GM23248 (cell line): ENCODE data around the gene NPSR1. TPM values are rescaled to one million over a fixed set of nuclear protein-coding genes. Genes with fewer than 3 reads are reported as not detected.

ENCODE experiments used
- DNase-seq: peaks from one replicate; pipeline ENCODE4 v3.0.0-alpha.2; 2015
- H2AFZ ChIP-seq: fragments of 200-600 bp; sonication (generic); 2 replicates; pipeline ENCODE4 v1.6.1; 2016; ENCODE audit warnings: antibody characterized with exemption
- H3F3A ChIP-seq: fragments of 200-600 bp; sonication (generic); 2 replicates; pipeline ENCODE4 v1.6.1; 2016; ENCODE audit warnings: mild to moderate bottlenecking, antibody characterized with exemption, mixed run types; ENCODE audit not compliant: insufficient read depth
- H3K27ac ChIP-seq: fragments of 200-600 bp; sonication (generic); 2 replicates; pipeline ENCODE4 v1.5.1; 2016; ENCODE audit warnings: mild to moderate bottlenecking
- H3K27me3 ChIP-seq: fragments of 200-600 bp; sonication (generic); replicated peaks from 2 replicates; pipeline ENCODE4 v1.6.1; 2016; ENCODE audit warnings: mild to moderate bottlenecking; ENCODE audit not compliant: insufficient read depth
- H3K36me3 ChIP-seq: fragments of 200-600 bp; sonication (generic); 2 replicates; pipeline ENCODE4 v1.6.1; 2016; ENCODE audit warnings: low read depth, mild to moderate bottlenecking
- H3K4me1 ChIP-seq: fragments of 200-600 bp; sonication (generic); 2 replicates; pipeline ENCODE4 v1.6.1; 2016; ENCODE audit warnings: mild to moderate bottlenecking; ENCODE audit not compliant: insufficient read depth
- H3K4me2 ChIP-seq: fragments of 200-600 bp; sonication (generic); one replicate; pipeline ENCODE4 v1.6.1; 2016; ENCODE audit warnings: mild to moderate bottlenecking; ENCODE audit not compliant: unreplicated experiment
- H3K4me3 ChIP-seq: fragments of 200-600 bp; sonication (generic); 2 replicates; pipeline ENCODE4 v1.5.1; 2016; ENCODE audit warnings: mild to moderate bottlenecking
- H3K79me2 ChIP-seq: fragments of 200-600 bp; sonication (generic); 2 replicates; pipeline ENCODE4 v1.6.1; 2016; ENCODE audit warnings: mild to moderate bottlenecking; ENCODE audit not compliant: insufficient read depth
- H3K9ac ChIP-seq: fragments of 200-600 bp; sonication (generic); 2 replicates; pipeline ENCODE4 v1.6.1; 2016; ENCODE audit warnings: mild to moderate bottlenecking
- H3K9me2 ChIP-seq: fragments of 200-600 bp; sonication (generic); 2 replicates; pipeline ENCODE4 v1.6.1; 2016; ENCODE audit warnings: mixed run types, mild to moderate bottlenecking, moderate library complexity; ENCODE audit not compliant: insufficient read depth
- H3K9me3 ChIP-seq: fragments of 200-600 bp; sonication (generic); one replicate; pipeline ENCODE4 v1.6.1; 2017; ENCODE audit warnings: low read depth
- H4K20me1 ChIP-seq: fragments of 200-600 bp; sonication (generic); 2 replicates; pipeline ENCODE4 v1.6.0; 2016; ENCODE audit not compliant: insufficient read depth
- EZH2 ChIP-seq: fragments of 200-600 bp; sonication (generic); IDR thresholded peaks from 2 replicates; pipeline ENCODE4 v1.6.1; 2018; ENCODE audit warnings: antibody characterized with exemption, mild to moderate bottlenecking; ENCODE audit not compliant: insufficient read depth, poor library complexity, severe bottlenecking
- EZH2phosphoT487 ChIP-seq: fragments of 200-600 bp; sonication (generic); IDR thresholded peaks from 2 replicates; pipeline ENCODE4 v1.6.1; 2018; ENCODE audit warnings: antibody characterized with exemption, moderate library complexity, mild to moderate bottlenecking, low read depth; ENCODE audit not compliant: insufficient read depth
- WGBS, 2 experiments: methylation state at CpG; one replicate each; pipeline ENCODE4 v1.1.6; 2015 to 2017; ENCODE audit warnings: low lambda C conversion rate in 2 of 2, low coverage in 1 of 2; ENCODE audit errors: missing lambda C conversion rate in 2 of 2; 5-methylcytosine and 5-hydroxymethylcytosine counted together
- in situ Hi-C: fragments of 300-500 bp; cut with MboI; formaldehyde crosslinking; loops from 2 replicates; pipeline ENCODE4 v1.15.0; 2020
- polyA plus RNA-seq: library from polyadenylated mRNA; unstranded; fragments of >200 nt; fragmentation: Nextera tagmentation; extraction: Ambion mirVana; gene quantifications from 2 replicates; pipeline ENCODE4 v1.2.1, GENCODE V29; 2016
- total RNA-seq: library from RNA; depleted of rRNA; stranded (reverse); fragments of >200 nt; shearing (Covaris generic); gene quantifications from 2 replicates; pipeline ENCODE4 v1.2.3, GENCODE V29; 2014

NPSR1 gene
- total and polyA plus RNA-seq, 2 experiments from 2014 or later = not detected

DNA sequence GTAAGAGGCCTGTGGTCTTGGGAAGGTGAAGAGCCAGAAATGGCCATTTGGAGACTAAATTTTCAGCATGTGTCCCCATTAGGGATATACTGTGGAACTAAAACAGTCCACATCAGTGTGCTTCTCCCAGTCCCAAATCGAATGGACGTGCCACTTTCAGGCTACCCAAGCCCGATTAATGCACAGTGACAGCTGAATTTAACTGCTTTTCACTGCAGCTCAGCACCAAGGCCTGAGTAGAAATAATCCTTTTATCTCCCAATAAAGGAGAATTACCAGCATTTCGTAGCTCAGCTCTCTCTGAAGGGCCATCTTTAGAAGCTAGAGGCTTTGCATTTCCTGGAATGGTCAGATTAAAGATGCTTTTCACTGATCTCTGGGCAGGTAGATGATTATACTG is 183.3 kb downstream of the NPSR1 start:
- Histone ChIP-seq H3F3A (no peaks in the 10 kb centered on the region), H3K4me3 (no peak overlapping the region), H3K4me1 (no peaks in the 10 kb centered on the region), H3K79me2 (no peaks in the 10 kb centered on the region), H3K9me2 (no peaks in the 10 kb centered on the region), H2AFZ (no peak overlapping the region), H3K27me3 (peaks cover 24% of the 10 kb centered on the region), H3K27ac (no peak overlapping the region), H3K36me3 (no peaks in the 10 kb centered on the region), H4K20me1 (no peaks in the 10 kb centered on the region), H3K9me3 (no peaks in the 10 kb centered on the region), H3K4me2 (no peak overlapping the region), H3K9ac (no peak overlapping the region)
- TF ChIP-seq EZH2phosphoT487 (no peak), EZH2 (no peak)
- DNase-seq = no peak
- in situ Hi-C loops = no loop called here
- WGBS, 2 experiments = 14 to 17% methylated on average over 4 of the region's 4 CpGs

DNA sequence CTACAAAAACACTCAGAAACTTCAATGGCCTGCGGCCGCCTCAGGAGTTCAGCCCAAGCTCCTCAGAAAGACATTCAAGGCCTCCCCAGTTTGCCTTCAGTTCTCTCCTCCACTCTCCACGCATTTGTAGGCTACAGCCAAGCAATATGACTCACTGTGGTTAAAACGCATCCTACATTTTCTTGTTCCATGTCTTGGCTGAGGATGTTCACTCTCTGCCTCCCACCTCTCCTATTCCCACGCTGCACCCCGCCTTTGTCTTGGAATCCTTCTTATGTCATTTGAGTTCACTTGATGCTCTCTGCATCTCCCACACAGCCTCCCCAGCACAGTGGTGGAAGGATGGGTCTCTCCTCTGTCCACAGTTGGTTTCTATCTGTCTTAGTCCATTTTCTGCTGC is 184.8 kb downstream of the NPSR1 start:
- Histone ChIP-seq H2AFZ (no peak overlapping the region), H3K27ac (no peak overlapping the region), H3K4me2 (no peak overlapping the region), H3K36me3 (no peaks in the 10 kb centered on the region), H3K9ac (no peak overlapping the region), H3K4me1 (no peaks in the 10 kb centered on the region), H3F3A (no peaks in the 10 kb centered on the region), H3K9me3 (no peaks in the 10 kb centered on the region), H3K9me2 (no peaks in the 10 kb centered on the region), H3K4me3 (no peak overlapping the region), H3K27me3 (peaks cover 24% of the 10 kb centered on the region), H3K79me2 (no peaks in the 10 kb centered on the region), H4K20me1 (no peaks in the 10 kb centered on the region)
- no peak for TF ChIP-seq EZH2phosphoT487
- TF ChIP-seq EZH2 = no peak
- in situ Hi-C loops = no loop called here
- peak; percentile 7 for DNase-seq
- WGBS, 2 experiments = 50 to 51% methylated on average over 6 of the region's 6 CpGs

DNA sequence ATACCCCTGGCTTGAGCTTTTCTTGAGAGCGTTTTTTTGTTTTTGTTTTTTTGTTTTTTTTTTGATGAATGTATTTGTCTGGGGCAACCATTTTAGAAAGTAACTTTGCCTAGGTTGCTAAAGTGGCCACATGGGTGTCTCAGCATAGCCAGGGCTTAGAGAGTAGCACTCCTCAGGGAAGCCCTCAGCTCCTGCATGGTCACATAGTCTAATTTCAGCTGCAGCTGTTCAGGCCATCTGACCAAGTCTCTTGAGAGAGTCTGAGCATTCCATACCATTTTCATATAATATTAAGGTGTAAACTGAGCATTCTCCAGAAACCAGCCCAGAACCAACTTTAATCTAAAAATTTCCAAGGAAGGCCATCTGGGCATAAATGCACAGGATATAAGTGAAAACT is 186.4 kb downstream of the NPSR1 start:
- Histone ChIP-seq H3K9me3 (no peaks in the 10 kb centered on the region), H4K20me1 (no peaks in the 10 kb centered on the region), H3K36me3 (no peaks in the 10 kb centered on the region), H3K9ac (no peak overlapping the region), H2AFZ (no peak overlapping the region), H3K9me2 (no peaks in the 10 kb centered on the region), H3K4me2 (no peak overlapping the region), H3K27me3 (peaks cover 15% of the 10 kb centered on the region), H3K4me3 (no peak overlapping the region), H3F3A (no peaks in the 10 kb centered on the region), H3K27ac (no peak overlapping the region), H3K79me2 (no peaks in the 10 kb centered on the region), H3K4me1 (no peaks in the 10 kb centered on the region)
- 9 to 24% methylated on average over 1 of the region's 1 CpG for WGBS, 2 experiments
- in situ Hi-C loops = no loop called here
- no peak for DNase-seq
- TF ChIP-seq EZH2phosphoT487 (no peak), EZH2 (no peak)

DNA sequence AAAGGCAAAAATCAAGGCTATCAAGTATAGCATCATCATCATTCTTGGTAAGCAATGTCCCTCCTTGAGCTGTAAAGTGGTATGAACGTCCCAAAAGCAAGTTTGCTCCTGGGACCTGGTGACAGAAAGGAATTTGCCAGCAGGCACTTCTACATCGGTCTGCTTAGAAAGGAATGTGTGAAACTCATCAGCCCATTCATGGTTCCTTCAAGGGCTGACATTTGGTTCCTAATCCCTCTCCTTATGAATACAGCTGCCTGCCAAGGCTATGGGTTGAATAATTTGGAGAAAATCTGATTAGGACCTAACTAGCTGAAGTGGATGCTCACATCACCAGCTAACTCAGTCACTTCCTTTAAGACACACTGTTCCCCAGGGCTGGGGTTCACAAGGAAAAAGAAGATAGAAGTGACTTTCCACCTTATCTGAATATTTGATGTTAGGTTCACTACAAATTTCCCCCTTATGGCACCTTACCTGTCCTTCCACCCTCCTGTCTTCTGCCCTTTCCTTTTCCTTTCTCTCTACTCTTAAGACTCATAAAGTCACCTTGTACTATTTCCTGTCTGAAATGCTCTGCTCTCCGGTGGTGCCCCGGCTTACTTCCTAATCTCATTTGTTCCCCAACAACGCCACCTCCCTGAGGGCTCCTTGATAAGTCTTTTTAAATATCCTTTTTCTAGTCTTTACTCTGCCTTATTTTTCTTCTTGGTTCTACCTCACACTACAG is 187.1 kb downstream of the NPSR1 start:
- Histone ChIP-seq H3K27ac (no peak overlapping the region), H3K79me2 (no peaks in the 10 kb centered on the region), H3K9me2 (no peaks in the 10 kb centered on the region), H3K9ac (no peak overlapping the region), H3F3A (no peaks in the 10 kb centered on the region), H3K4me2 (no peak overlapping the region), H3K9me3 (no peaks in the 10 kb centered on the region), H3K4me3 (no peak overlapping the region), H3K36me3 (no peaks in the 10 kb centered on the region), H3K4me1 (no peaks in the 10 kb centered on the region), H3K27me3 (peaks cover 15% of the 10 kb centered on the region), H4K20me1 (no peaks in the 10 kb centered on the region), H2AFZ (no peak overlapping the region)
- in situ Hi-C loops = no loop called here
- TF ChIP-seq EZH2 (no peak), EZH2phosphoT487 (no peak)
- no peak for DNase-seq
- 37% methylated on average over 5 of the region's 5 CpGs for WGBS, 2 experiments
